ENCODE data around the gene PIM3. TPM values are rescaled to one million over a fixed set of nuclear protein-coding genes. Genes with fewer than 3 reads are reported as not detected.

PIM3 gene
- polyA plus RNA-seq, 4 donors, result 35.7 to 72.2 (median 45.9) TPM

DNA sequence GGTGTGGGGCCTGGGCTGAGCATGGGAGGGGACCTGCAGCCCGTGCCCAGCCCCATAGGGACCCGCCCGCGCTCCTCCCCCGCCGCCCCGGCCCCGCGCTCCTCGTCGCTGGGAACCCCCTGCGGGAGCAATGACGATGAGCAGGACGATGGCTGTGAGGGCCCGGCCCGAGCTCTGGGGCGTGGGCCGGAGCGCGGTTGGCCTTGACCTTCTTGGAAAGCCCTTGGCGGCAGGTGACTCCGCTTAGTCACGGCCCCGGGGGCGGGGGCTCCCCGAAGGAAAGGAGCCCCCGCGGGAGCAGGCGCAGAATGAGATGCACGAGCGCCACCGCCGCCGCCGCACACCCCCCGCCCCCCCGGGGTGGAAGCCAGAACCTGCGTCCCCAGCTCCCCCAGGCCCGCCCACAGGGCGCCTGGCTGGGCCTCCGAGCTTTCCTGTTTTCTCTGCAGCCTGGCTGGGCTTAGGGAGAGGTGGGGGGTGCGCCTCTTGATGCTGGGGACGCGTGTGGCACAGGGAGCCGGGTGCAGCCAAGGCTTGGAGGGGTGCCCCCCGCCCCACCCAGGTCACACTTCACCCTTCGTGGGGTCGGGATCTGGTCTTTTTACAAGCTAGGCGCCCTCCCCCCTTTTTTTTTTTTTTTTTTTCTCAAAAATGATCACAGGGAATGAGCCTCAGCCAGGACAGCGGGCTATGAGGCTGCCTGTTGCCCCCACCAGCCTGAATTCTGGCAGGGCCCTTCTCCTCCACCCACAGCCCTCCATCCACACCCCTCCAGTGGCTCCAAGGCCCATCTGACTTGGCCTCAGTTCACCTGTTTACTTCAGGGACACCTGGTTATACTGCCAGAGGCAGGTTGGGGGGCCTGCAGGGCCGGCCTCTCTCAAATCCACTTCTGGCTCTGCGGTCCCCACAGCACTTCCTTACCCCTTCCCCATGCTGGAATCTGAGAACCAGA is 24.3 kb upstream of the PIM3 start:
- peaks cover 0 to 13% (median 3%) of the 10 kb centered on the region in 3 donors for H3K4me1 ChIP-seq (ENCODE audit: control insufficient read depth in 3 of 3, insufficient read depth in 2 of 3, low read depth in 1 of 3, low read length in 2 of 3)
- FAIRE-seq, result no peak
- peak; percentile 68 to 86 for DNase-seq
- H3K27me3 ChIP-seq (ENCODE audit: control insufficient read depth in 3 of 3, insufficient read depth in 3 of 3, low read length in 3 of 3), result no peaks in the 10 kb centered on the region
- H3K4me3 ChIP-seq (ENCODE audit: low read depth in 1 of 3, low read length in 3 of 3), result peak overlapping the region; percentile 16 to 39 (median 28)
- no peaks in the 10 kb centered on the region for H3K36me3 ChIP-seq (ENCODE audit: control insufficient read depth in 3 of 3, insufficient read depth in 2 of 3, low read depth in 1 of 3, low read length in 3 of 3)
- H3K27ac ChIP-seq (ENCODE audit: low read depth in 1 of 3, low read length in 2 of 3), result peak overlapping the region; percentile 16 to 76 (median 21)
- H3K9me3 ChIP-seq (ENCODE audit: control insufficient read depth in 2 of 2, insufficient read depth in 1 of 2, low read depth in 1 of 2, low read length in 1 of 2), result no peaks in the 10 kb centered on the region
- WGBS, 3 donors, result 5 to 12% (median 8%) methylated on average over 23 to 52 of the region's 52 CpGs

- Histone ChIP-seq H3K27me3 (ENCODE audit: control insufficient read depth in 3 of 3, insufficient read depth in 3 of 3, low read length in 3 of 3) (no peaks in the 10 kb centered on the region), H3K27ac (ENCODE audit: low read depth in 1 of 3, low read length in 2 of 3) (peak overlapping the region in 2 of 3 donors; percentile 21 to 77), H3K4me1 (ENCODE audit: control insufficient read depth in 3 of 3, insufficient read depth in 2 of 3, low read depth in 1 of 3, low read length in 2 of 3) (peaks cover 0 to 13% (median 3%) of the 10 kb centered on the region in 3 donors), H3K9me3 (ENCODE audit: control insufficient read depth in 2 of 2, insufficient read depth in 1 of 2, low read depth in 1 of 2, low read length in 1 of 2) (no peaks in the 10 kb centered on the region), H3K36me3 (ENCODE audit: control insufficient read depth in 3 of 3, insufficient read depth in 2 of 3, low read depth in 1 of 3, low read length in 3 of 3) (no peaks in the 10 kb centered on the region), H3K4me3 (ENCODE audit: low read depth in 1 of 3, low read length in 3 of 3) (no peak overlapping the region)
- DNase-seq (no peak), FAIRE-seq (no peak)
- 64 to 82% (median 79%) methylated on average over 20 to 21 of the region's 21 CpGs for WGBS, 3 donors
These were observed 23.4 kb upstream of the PIM3 start for GRCh38 chr22:49936973-49937757.

DNA sequence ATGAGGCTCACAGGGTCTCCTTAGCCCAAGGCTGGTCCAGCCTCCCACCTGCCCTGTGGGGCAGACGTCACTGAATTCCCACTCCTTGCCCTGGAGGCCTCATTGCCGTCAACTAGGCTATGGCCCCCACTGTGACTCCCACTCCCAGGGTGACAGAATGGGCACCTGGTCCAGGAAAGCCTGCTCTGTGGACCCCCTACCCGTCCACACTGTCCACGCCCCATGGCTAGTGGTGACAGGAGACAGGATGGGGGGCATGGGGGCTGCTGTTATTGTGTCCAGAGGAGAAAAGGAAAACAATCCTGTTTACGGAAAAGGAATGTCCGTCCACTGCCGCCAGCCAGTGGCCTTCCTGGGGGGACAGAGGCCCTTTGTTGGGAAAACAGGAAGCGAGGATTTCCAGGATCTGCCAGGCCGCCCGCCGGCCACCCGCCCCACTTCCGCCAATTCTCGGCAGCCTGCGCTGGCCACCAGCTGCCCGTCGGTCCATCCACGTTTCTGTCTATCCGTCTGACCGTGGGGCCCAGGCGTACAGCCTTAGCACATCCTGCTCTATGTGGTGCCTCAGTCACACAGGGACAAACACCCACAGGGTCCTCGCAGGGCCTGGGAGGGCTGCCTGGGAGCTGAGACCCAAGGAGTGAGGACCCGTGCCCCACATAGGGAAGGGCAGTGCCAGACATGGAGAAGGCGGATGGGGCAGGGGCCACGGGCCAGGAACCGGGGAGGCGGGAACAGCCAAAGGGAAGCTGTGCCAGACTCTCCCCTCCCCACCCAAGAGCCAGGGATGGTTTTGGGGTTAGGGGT is 22.6 kb upstream of the PIM3 start:
- 80 to 91% (median 89%) methylated on average over 27 of the region's 27 CpGs for WGBS, 3 donors
- no peak for DNase-seq

GRCh38 chr22:49938565-49939136 is 21.9 kb upstream of the PIM3 start:
- peak overlapping the region in 1 of 3 donors; percentile 77 for H3K27ac ChIP-seq (ENCODE audit: low read depth in 1 of 3, low read length in 2 of 3)
- DNase-seq, result no peak

More for the DNA sequence above, 22.6 kb upstream of the PIM3 start:
- H3K36me3 ChIP-seq (ENCODE audit: control insufficient read depth in 3 of 3, insufficient read depth in 2 of 3, low read depth in 1 of 3, low read length in 3 of 3), result no peaks in the 10 kb centered on the region
- peak overlapping the region in 2 of 3 donors; percentile 22 to 77 for H3K27ac ChIP-seq (ENCODE audit: low read depth in 1 of 3, low read length in 2 of 3)
- no peak overlapping the region for H3K4me3 ChIP-seq (ENCODE audit: low read depth in 1 of 3, low read length in 3 of 3)
- no peaks in the 10 kb centered on the region for H3K9me3 ChIP-seq (ENCODE audit: control insufficient read depth in 2 of 2, insufficient read depth in 1 of 2, low read depth in 1 of 2, low read length in 1 of 2)
- no peaks in the 10 kb centered on the region for H3K27me3 ChIP-seq (ENCODE audit: control insufficient read depth in 3 of 3, insufficient read depth in 3 of 3, low read length in 3 of 3)
- no peak for FAIRE-seq
- H3K4me1 ChIP-seq (ENCODE audit: control insufficient read depth in 3 of 3, insufficient read depth in 2 of 3, low read depth in 1 of 3, low read length in 2 of 3), result peaks cover 0 to 13% (median 3%) of the 10 kb centered on the region in 3 donors

DNA sequence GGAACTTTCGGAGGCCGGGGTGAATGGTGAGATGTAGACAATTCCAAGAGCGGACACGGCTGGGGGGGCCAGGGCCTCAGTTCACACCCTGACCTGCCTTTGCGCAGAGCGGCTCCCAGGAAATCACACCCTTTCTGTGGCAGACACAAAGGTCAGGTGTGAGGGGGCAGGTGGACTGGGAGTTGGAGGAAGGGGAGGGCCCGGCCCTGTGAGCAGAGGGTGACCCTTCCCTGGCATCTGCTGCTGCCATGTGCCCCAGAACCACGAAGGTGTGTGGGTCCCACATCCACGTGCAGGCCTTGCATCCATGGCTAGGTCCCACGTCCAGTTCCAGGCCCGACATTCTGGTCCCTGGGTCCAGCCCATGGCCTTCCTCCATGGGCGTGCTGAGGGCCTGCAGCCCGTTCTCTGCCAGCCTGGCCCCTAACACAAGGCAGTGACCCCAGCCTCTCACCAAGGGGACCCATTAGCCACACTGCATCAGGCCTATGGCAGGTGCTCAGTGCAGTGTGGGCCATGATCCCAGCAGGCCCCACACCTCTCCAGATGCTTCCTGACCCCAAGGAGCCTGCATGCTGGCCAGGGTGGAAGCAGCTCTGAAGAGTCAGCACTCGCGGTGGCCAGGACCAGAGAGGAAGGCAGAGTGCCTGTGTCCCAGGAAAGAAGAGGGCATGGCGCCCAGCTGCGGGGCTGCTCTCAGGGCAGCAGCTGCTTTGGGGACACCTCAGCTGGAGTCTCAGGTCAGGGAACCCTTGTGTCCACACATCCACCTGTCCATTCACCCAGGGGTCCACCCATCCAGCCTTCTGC is 18.9 kb upstream of the PIM3 start:
- H3K27ac ChIP-seq (ENCODE audit: low read depth in 1 of 3, low read length in 2 of 3), result no peak overlapping the region
- H3K27me3 ChIP-seq (ENCODE audit: control insufficient read depth in 3 of 3, insufficient read depth in 3 of 3, low read length in 3 of 3), result no peaks in the 10 kb centered on the region
- DNase-seq (no peak), FAIRE-seq (no peak)
- no peaks in the 10 kb centered on the region for H3K36me3 ChIP-seq (ENCODE audit: control insufficient read depth in 3 of 3, insufficient read depth in 2 of 3, low read depth in 1 of 3, low read length in 3 of 3)
- H3K4me1 ChIP-seq (ENCODE audit: control insufficient read depth in 3 of 3, insufficient read depth in 2 of 3, low read depth in 1 of 3, low read length in 2 of 3), result peaks cover 0 to 13% (median 0%) of the 10 kb centered on the region in 3 donors
- no peaks in the 10 kb centered on the region for H3K9me3 ChIP-seq (ENCODE audit: control insufficient read depth in 2 of 2, insufficient read depth in 1 of 2, low read depth in 1 of 2, low read length in 1 of 2)
- 64 to 85% (median 73%) methylated on average over 16 to 17 of the region's 17 CpGs for WGBS, 3 donors
- no peak overlapping the region for H3K4me3 ChIP-seq (ENCODE audit: low read depth in 1 of 3, low read length in 3 of 3)

More at GRCh38 chr22:49938565-49939136, 21.9 kb upstream of the PIM3 start:
- H3K4me3 ChIP-seq (ENCODE audit: low read depth in 1 of 3, low read length in 3 of 3), result no peak overlapping the region
- WGBS, 3 donors, result 84 to 92% (median 84%) methylated on average over 19 of the region's 19 CpGs
- H3K4me1 ChIP-seq (ENCODE audit: control insufficient read depth in 3 of 3, insufficient read depth in 2 of 3, low read depth in 1 of 3, low read length in 2 of 3), result peaks cover 0 to 13% (median 3%) of the 10 kb centered on the region in 3 donors
- H3K36me3 ChIP-seq (ENCODE audit: control insufficient read depth in 3 of 3, insufficient read depth in 2 of 3, low read depth in 1 of 3, low read length in 3 of 3), result no peaks in the 10 kb centered on the region
- FAIRE-seq, result no peak
- no peaks in the 10 kb centered on the region for H3K9me3 ChIP-seq (ENCODE audit: control insufficient read depth in 2 of 2, insufficient read depth in 1 of 2, low read depth in 1 of 2, low read length in 1 of 2)
- no peaks in the 10 kb centered on the region for H3K27me3 ChIP-seq (ENCODE audit: control insufficient read depth in 3 of 3, insufficient read depth in 3 of 3, low read length in 3 of 3)

- H3K4me1 ChIP-seq (ENCODE audit: control insufficient read depth in 3 of 3, insufficient read depth in 2 of 3, low read depth in 1 of 3, low read length in 2 of 3), result peaks cover 0 to 21% (median 0%) of the 10 kb centered on the region in 3 donors
These were observed 17.8 kb upstream of the PIM3 start for GRCh38 chr22:49942565-49943404.

GRCh38 chr22:49943405-49943765 is 17.2 kb upstream of the PIM3 start:
- H3K36me3 ChIP-seq (ENCODE audit: control insufficient read depth in 3 of 3, insufficient read depth in 2 of 3, low read depth in 1 of 3, low read length in 3 of 3), result no peaks in the 10 kb centered on the region
- DNase-seq (no peak), FAIRE-seq (no peak)
- peaks cover 0 to 27% (median 0%) of the 10 kb centered on the region in 3 donors for H3K4me1 ChIP-seq (ENCODE audit: control insufficient read depth in 3 of 3, insufficient read depth in 2 of 3, low read depth in 1 of 3, low read length in 2 of 3)
- H3K27me3 ChIP-seq (ENCODE audit: control insufficient read depth in 3 of 3, insufficient read depth in 3 of 3, low read length in 3 of 3), result no peaks in the 10 kb centered on the region
- 80 to 83% (median 81%) methylated on average over 11 of the region's 11 CpGs for WGBS, 3 donors
- H3K4me3 ChIP-seq (ENCODE audit: low read depth in 1 of 3, low read length in 3 of 3), result no peak overlapping the region
- no peaks in the 10 kb centered on the region for H3K9me3 ChIP-seq (ENCODE audit: control insufficient read depth in 2 of 2, insufficient read depth in 1 of 2, low read depth in 1 of 2, low read length in 1 of 2)
- no peak overlapping the region for H3K27ac ChIP-seq (ENCODE audit: low read depth in 1 of 3, low read length in 2 of 3)

More at GRCh38 chr22:49942565-49943404, 17.8 kb upstream of the PIM3 start:
- no peak for FAIRE-seq
- Histone ChIP-seq H3K9me3 (ENCODE audit: control insufficient read depth in 2 of 2, insufficient read depth in 1 of 2, low read depth in 1 of 2, low read length in 1 of 2) (no peaks in the 10 kb centered on the region), H3K27ac (ENCODE audit: low read depth in 1 of 3, low read length in 2 of 3) (no peak overlapping the region), H3K36me3 (ENCODE audit: control insufficient read depth in 3 of 3, insufficient read depth in 2 of 3, low read depth in 1 of 3, low read length in 3 of 3) (no peaks in the 10 kb centered on the region), H3K4me3 (ENCODE audit: low read depth in 1 of 3, low read length in 3 of 3) (no peak overlapping the region), H3K27me3 (ENCODE audit: control insufficient read depth in 3 of 3, insufficient read depth in 3 of 3, low read length in 3 of 3) (no peaks in the 10 kb centered on the region)
- 85 to 89% (median 89%) methylated on average over 20 to 21 of the region's 21 CpGs for WGBS, 3 donors
- peak in 1 of 2 donors; percentile 29 for DNase-seq

Data from small intestine (tissue), 7 donors.